Large intestine (tissue), 3 donors: ENCODE measurements around the gene SLC7A6OS. TPM values are rescaled to one million over a fixed set of nuclear protein-coding genes. Genes with fewer than 3 reads are reported as not detected.

ENCODE experiments used
- DNase-seq, 2 donors: peaks; one replicate each; pipeline versions ENCODE4 v3.0.0 to v3.0.0-alpha.2; 2013
- H3K27ac ChIP-seq: one replicate; pipeline ENCODE4 v1.5.1; 2013; ENCODE audit warnings: low read length
- H3K27me3 ChIP-seq: 2 replicates; pipeline ENCODE4 v1.6.1; 2013; ENCODE audit warnings: low read length; ENCODE audit not compliant: control insufficient read depth, insufficient read depth
- H3K36me3 ChIP-seq: 2 replicates; pipeline ENCODE4 v1.6.1; 2013; ENCODE audit warnings: low read length; ENCODE audit not compliant: control insufficient read depth, insufficient read depth
- H3K4me1 ChIP-seq: one replicate; pipeline ENCODE4 v1.6.1; 2013; ENCODE audit warnings: low read length; ENCODE audit not compliant: control insufficient read depth, insufficient read depth
- H3K4me3 ChIP-seq: one replicate; pipeline ENCODE4 v1.5.1; 2013; ENCODE audit warnings: low read length
- H3K9me3 ChIP-seq: one replicate; pipeline ENCODE4 v1.6.1; 2013; ENCODE audit warnings: mild to moderate bottlenecking, low read depth, low read length, moderate library complexity; ENCODE audit not compliant: control insufficient read depth
- WGBS: methylation state at CpG from one replicate; pipeline ENCODE4 v1.1.5; 2013; ENCODE audit warnings: low lambda C conversion rate; ENCODE audit not compliant: insufficient coverage; 5-methylcytosine and 5-hydroxymethylcytosine counted together
- polyA plus RNA-seq: library from polyadenylated mRNA; unstranded; fragments of 120-200 nt; gene quantifications from one replicate; pipeline ENCODE4 v1.2.1, GENCODE V29; 2013

The SLC7A6OS gene
- polyA plus RNA-seq, 1 donor: 19.9 TPM

GRCh38 chr16:68345351-68345810, 34.6 kb upstream of the SLC7A6OS start:
- Histone ChIP-seq H3K36me3 (peaks cover 86% of the 10 kb centered on the region), H3K27ac (no peak overlapping the region), H3K9me3 (no peaks in the 10 kb centered on the region), H3K4me3 (no peak overlapping the region), H3K4me1 (no peaks in the 10 kb centered on the region), H3K27me3 (no peaks in the 10 kb centered on the region)
- no CpG with 5 or more reads among the region's 11 CpGs for WGBS
- no peak for DNase-seq

GRCh38 chr16:68344252-68344651, 33.5 kb upstream of the SLC7A6OS start:
- DNase-seq: no peak
- Histone ChIP-seq H3K27me3 (no peaks in the 10 kb centered on the region), H3K27ac (no peak overlapping the region), H3K4me3 (no peak overlapping the region), H3K36me3 (peaks cover 87% of the 10 kb centered on the region), H3K4me1 (no peaks in the 10 kb centered on the region), H3K9me3 (no peaks in the 10 kb centered on the region)
- no CpG with 5 or more reads among the region's 11 CpGs for WGBS

- Histone ChIP-seq H3K4me3 (no peak overlapping the region), H3K36me3 (peaks cover 88% of the 10 kb centered on the region), H3K27me3 (no peaks in the 10 kb centered on the region), H3K4me1 (no peaks in the 10 kb centered on the region), H3K27ac (no peak overlapping the region), H3K9me3 (no peaks in the 10 kb centered on the region)
- WGBS: no CpG with 5 or more reads among the region's 7 CpGs
- DNase-seq: no peak
These were observed 32.4 kb upstream of the SLC7A6OS start for GRCh38 chr16:68343137-68343536.

- no peak for DNase-seq
- no peaks in the 10 kb centered on the region for H3K4me1 ChIP-seq
- peaks cover 88% of the 10 kb centered on the region for H3K36me3 ChIP-seq
- no CpG with 5 or more reads among the region's 7 CpGs for WGBS
- no peak overlapping the region for H3K27ac ChIP-seq
- H3K27me3 ChIP-seq: no peaks in the 10 kb centered on the region
- no peak overlapping the region for H3K4me3 ChIP-seq
- no peaks in the 10 kb centered on the region for H3K9me3 ChIP-seq
These were observed 31.9 kb upstream of the SLC7A6OS start for GRCh38 chr16:68342620-68343019.

- peaks cover 73% of the 10 kb centered on the region for H3K36me3 ChIP-seq
- WGBS: no CpG with 5 or more reads among the region's 13 CpGs
- no peak overlapping the region for H3K4me3 ChIP-seq
- H3K27ac ChIP-seq: no peak overlapping the region
- H3K9me3 ChIP-seq: no peaks in the 10 kb centered on the region
- H3K4me1 ChIP-seq: peaks cover 4% of the 10 kb centered on the region
- H3K27me3 ChIP-seq: no peaks in the 10 kb centered on the region
- no peak for DNase-seq
These were observed 28.5 kb upstream of the SLC7A6OS start for GRCh38 chr16:68339214-68339613.

- H3K36me3 ChIP-seq: peaks cover 68% of the 10 kb centered on the region
- WGBS: no CpG with 5 or more reads among the region's 16 CpGs
These were observed 27.8 kb upstream of the SLC7A6OS start for GRCh38 chr16:68338326-68339119.

GRCh38 chr16:68335175-68335574, 24.4 kb upstream of the SLC7A6OS start:
- Histone ChIP-seq H3K27ac (no peak overlapping the region), H3K27me3 (no peaks in the 10 kb centered on the region), H3K4me1 (peaks cover 36% of the 10 kb centered on the region), H3K4me3 (no peak overlapping the region), H3K36me3 (peaks cover 38% of the 10 kb centered on the region), H3K9me3 (no peaks in the 10 kb centered on the region)
- WGBS: no CpG with 5 or more reads among the region's 5 CpGs
- no peak for DNase-seq

More at GRCh38 chr16:68338326-68339119, 27.8 kb upstream of the SLC7A6OS start:
- Histone ChIP-seq H3K4me3 (no peak overlapping the region), H3K27me3 (no peaks in the 10 kb centered on the region), H3K4me1 (peaks cover 9% of the 10 kb centered on the region), H3K27ac (no peak overlapping the region), H3K9me3 (no peaks in the 10 kb centered on the region)
- no peak for DNase-seq

GRCh38 chr16:68332411-68333121, 21.8 kb upstream of the SLC7A6OS start:
- Histone ChIP-seq H3K4me3 (no peak overlapping the region), H3K9me3 (no peaks in the 10 kb centered on the region), H3K27me3 (no peaks in the 10 kb centered on the region), H3K27ac (peak overlapping the region; percentile 90), H3K4me1 (peaks cover 57% of the 10 kb centered on the region), H3K36me3 (peaks cover 12% of the 10 kb centered on the region)
- WGBS: 33% methylated on average over 1 of the region's 7 CpGs
- peak; percentile 44 to 75 for DNase-seq

GRCh38 chr16:68331879-68332410, 21.2 kb upstream of the SLC7A6OS start:
- H3K4me3 ChIP-seq: no peak overlapping the region
- H3K9me3 ChIP-seq: no peaks in the 10 kb centered on the region
- H3K27ac ChIP-seq: peak overlapping the region; percentile 90
- H3K27me3 ChIP-seq: no peaks in the 10 kb centered on the region
- WGBS: no CpG with 5 or more reads among the region's 4 CpGs
- H3K36me3 ChIP-seq: peaks cover 7% of the 10 kb centered on the region
- peak in 1 of 2 donors; percentile 26 for DNase-seq
- H3K4me1 ChIP-seq: peaks cover 61% of the 10 kb centered on the region

GRCh38 chr16:68328860-68329390, 18.2 kb upstream of the SLC7A6OS start:
- Histone ChIP-seq H3K27me3 (no peaks in the 10 kb centered on the region), H3K4me1 (peaks cover 56% of the 10 kb centered on the region), H3K4me3 (no peak overlapping the region), H3K9me3 (no peaks in the 10 kb centered on the region), H3K36me3 (peaks cover 23% of the 10 kb centered on the region), H3K27ac (peak overlapping the region; percentile 88)
- WGBS: no CpG with 5 or more reads among the region's 3 CpGs
- peak; percentile 82 to 90 for DNase-seq
